GM19328 (cell line): ENCODE data around the gene LDLRAD3.

Source experiments
- ATAC-seq: cut with Tn5 transposase; IDR thresholded peaks from one replicate; pipeline ENCODE4 v1.9.1; 2021; ENCODE audit warnings: mild to moderate bottlenecking, moderate library complexity; ENCODE audit not compliant: unreplicated experiment

LDLRAD3 gene

DNA sequence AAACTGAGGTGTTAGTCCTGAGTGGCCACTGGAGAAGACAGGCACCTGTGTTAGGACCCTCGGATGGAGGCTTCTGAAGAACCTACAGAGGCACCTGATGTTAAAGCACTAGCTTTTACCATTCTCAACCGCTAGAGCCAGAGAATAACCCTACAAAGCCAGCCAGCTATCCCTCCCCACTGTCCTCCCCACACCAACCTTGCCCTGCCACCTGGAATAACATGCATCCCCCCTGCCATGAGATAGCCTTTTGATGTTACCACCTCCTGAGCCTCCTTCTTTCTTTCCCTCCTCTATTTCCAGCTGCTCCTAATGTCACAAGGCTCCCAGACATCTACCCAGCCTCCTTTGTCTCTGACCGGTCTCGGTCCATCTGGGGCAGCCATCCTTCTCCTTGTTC is 317.2 kb downstream of the LDLRAD3 start:
- ATAC-seq: no peak

DNA sequence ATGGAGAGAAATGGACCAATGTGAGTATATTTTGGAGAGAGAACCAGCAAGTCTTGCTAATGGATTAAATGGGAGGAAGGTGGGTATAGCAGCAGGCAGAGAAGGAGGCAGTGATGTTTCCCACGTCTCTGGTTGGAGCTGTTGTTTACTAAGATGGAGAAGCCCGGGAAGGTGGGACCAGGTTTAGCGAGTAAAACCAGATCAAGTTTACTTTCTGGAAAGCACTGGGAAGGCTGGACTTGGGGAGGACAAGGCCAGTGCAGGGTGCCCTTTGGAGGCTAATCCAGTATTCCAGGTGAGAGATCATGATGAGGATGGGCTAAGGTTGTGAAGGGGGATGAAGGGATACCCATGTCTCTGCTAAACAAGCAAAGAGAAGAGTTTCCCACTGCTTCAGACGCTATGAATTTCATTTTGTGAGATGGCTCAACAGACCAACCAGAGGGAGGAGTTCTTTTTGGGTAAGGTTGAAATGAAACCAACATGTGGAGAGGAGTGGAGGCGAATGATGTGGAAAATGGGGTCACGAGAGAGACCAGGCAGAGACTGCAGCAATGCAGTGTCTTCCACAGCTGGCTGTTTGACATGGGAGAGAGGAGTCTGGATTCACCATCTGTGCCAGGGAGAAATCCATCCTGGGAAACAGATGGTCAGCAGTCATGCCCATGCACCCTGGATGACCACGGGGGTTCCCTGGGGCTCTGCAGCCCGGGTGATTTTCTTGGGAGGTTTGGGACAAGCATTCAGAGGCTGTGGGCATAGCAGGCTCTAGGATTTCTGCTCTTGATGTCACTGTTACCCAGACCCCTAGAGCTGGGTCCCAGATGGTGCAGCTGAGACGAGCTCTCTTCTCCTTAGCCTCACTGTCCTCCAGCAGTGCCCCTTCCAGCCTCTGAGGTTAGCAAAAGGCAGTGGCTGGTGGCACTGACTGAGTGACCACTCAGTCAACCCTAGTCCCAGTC is 320.4 kb downstream of the LDLRAD3 start:
- no peak for ATAC-seq

- ATAC-seq: no peak
These were observed 321.1 kb downstream of the LDLRAD3 start for GRCh38 chr11:36264973-36265344.

DNA sequence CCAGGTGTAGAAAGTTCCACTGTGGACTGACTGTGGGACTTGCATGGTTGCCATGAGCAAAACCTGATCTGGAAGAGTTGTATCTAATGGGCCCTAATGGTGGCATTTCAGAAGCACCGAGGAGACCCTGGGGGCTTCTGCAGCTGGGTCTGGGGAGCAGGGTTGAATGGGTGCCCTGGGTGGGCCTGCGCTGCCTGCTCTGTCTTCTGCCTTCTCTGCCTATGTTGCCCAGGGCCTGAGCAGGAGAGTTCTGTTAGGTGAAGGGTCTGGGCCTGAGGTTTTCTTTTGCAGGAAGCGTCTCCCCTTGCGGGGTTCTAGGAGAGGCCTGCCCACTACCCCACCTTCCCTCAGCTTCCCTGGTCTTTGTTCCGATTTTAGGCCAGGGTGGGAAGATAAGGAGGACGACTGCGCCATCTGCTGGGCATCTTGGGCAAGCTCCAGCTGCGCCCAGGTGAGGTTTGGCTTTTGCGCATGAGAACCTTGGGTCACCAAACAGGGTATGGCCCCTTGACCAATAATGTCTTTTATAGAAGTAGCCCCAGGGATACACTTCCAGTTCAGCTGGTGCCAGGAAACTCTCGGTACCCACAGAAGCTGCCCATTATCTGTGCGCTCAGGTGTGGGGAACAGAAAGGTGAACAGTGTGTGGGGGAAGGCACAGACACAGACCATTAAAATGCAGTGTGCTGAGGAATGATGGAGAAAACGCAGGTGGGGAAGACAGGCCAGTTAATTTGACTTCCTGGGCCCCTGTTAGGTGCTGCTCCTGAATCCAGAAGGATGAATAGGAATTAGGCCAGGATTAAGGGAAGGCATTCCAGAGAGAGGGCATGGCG is 322.1 kb downstream of the LDLRAD3 start:
- ATAC-seq: peak; percentile 75

DNA sequence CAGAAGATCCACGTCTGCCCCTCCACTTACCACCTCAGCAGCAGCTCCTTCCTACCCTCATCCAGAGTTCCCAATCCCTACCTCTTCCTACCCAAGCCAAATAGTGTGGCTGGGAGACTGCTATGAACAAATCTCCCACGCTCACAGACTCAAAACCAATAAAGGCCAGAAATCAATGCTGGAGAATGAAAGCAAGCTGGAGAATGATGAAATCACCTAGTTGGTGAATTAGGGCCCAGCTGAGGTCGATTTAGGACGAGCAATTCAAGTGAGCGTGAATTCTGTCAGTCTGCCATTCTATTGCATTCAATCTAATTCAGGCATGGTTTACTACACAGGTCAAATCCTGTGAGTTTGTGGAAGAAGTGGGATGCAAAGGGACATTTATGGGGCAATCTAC is 322.9 kb downstream of the LDLRAD3 start:
- no peak for ATAC-seq

DNA sequence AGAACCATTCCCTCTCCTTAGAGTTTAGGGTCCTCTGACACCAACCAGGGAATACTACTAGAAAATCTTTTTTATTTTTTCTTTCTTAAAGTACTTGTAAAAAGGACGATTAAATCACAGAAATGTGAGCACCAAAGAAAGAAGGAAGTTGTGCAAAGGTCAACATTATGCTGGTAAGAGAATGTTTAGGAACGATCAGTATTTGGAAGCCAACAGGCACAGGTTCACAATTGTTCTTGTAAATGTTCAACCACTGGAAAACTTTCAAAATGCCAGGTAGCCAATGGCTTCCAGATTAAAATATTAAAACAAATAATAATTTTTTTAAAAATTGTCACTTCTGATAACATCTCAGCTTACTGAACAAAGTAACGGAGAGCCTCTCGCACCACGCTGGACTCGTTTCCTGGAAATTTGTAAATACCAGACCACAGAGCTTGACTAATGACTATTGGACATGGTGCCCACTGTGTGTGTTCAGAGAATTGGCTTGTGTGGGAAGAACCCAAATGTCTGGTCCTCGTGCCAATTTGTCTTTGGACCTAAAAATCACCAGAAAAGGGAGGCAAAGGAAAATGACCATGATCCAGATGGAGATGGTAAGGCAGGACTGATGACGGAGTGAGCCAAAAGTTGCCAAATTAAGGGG is 324.6 kb downstream of the LDLRAD3 start:
- ATAC-seq: no peak

- ATAC-seq: no peak
These were observed 326.8 kb downstream of the LDLRAD3 start for GRCh38 chr11:36270701-36271100.

GRCh38 chr11:36271794-36272407 is 328.0 kb downstream of the LDLRAD3 start:
- no peak for ATAC-seq

DNA sequence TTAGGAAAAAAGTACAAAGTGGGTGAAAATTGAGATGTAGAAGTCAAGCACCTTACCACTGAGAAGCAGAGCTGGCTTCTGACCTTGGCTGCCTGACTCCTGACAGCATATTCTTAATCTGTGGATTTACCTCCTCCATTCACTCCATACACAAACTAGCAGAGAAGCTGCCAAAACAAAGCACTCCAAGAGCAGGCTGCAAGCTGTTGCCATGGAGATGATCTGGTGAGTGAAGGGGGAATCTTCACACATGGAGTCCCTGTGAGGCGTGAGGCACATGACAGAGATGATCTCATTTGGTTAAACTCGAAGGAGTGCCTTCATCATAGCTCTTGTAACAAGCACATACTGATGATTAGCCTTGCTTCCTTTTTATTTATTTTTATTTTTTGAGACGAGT is 329.2 kb downstream of the LDLRAD3 start:
- no peak for ATAC-seq

- ATAC-seq: no peak
These were observed 330.6 kb downstream of the LDLRAD3 start for GRCh38 chr11:36274414-36274813.

GRCh38 chr11:36278531-36279282 is 334.8 kb downstream of the LDLRAD3 start:
- no peak for ATAC-seq

DNA sequence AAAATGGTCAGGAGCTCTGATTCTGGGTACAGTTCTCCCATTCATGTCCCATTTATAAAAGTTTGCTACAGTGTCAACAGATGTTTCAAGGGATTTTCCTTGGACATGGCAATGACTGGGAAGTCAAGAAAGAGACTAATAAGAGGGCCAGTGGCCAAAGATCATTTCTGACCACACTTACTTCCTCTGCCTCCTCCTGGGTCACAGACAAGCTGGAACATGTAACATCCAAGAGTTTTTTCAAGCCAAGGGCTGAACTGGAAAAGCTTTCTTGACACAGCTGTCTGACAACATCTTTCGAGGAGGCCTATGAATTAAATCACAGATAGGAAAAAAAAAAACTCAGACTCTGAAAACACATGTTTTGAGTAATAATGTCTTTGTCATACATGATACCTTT is 336.7 kb downstream of the LDLRAD3 start:
- no peak for ATAC-seq
